LNCaP clone FGC (cell line): ENCODE measurements around the gene GPR21.

ENCODE experiments used
- DNase-seq: peaks from one replicate; pipeline ENCODE4 v3.0.0-alpha.2; 2011; ENCODE audit warnings: low read depth
- H3K4me3 ChIP-seq: 2 replicates; pipeline ENCODE4 v1.5.1; 2011; ENCODE audit warnings: mild to moderate bottlenecking, low read depth, low read length, control low read depth
- CTCF ChIP-seq: IDR thresholded peaks from 2 replicates; pipeline ENCODE4 v1.5.1; 2012; ENCODE audit warnings: mild to moderate bottlenecking; ENCODE audit not compliant: control insufficient read depth, insufficient read depth; ENCODE audit errors: extremely low read depth

GPR21 gene

GRCh38 chr9:123040801-123041200, 7.3 kb downstream of the GPR21 start:
- no peak overlapping the region for H3K4me3 ChIP-seq
- no peak for DNase-seq
- no peak for TF ChIP-seq CTCF

- H3K4me3 ChIP-seq: no peak overlapping the region
- no peak for TF ChIP-seq CTCF
- no peak for DNase-seq
Measured at GRCh38 chr9:123041489-123041888, 8.0 kb downstream of the GPR21 start.

GRCh38 chr9:123043081-123043939, 9.8 kb downstream of the GPR21 start:
- TF ChIP-seq CTCF: no peak
- no peak overlapping the region for H3K4me3 ChIP-seq
- no peak for DNase-seq

- no peak overlapping the region for H3K4me3 ChIP-seq
- TF ChIP-seq CTCF: no peak
- no peak for DNase-seq
Measured at GRCh38 chr9:123044586-123044985, 11.1 kb downstream of the GPR21 start.

- no peak for TF ChIP-seq CTCF
- H3K4me3 ChIP-seq: no peak overlapping the region
- no peak for DNase-seq
Measured at GRCh38 chr9:123046406-123047195, 13.1 kb downstream of the GPR21 start.

- no peak for DNase-seq
- TF ChIP-seq CTCF: no peak
- H3K4me3 ChIP-seq: no peak overlapping the region
Measured at GRCh38 chr9:123048748-123049147, 15.3 kb downstream of the GPR21 start.
